ENCODE results near the gene GPR162.
A peak's percentile ranks its signal among the peaks of the same experiment; 100 is the strongest.
"Not testable (repeated sequence)": the region's sequence is repeated elsewhere in the genome, so short reads cannot be mapped to it uniquely, and the experiment has no call there.

Gene GPR162

GRCh38 chr12:6861391-6861790 lies 39.8 kb downstream of the GPR162 start:
- no peak for DNase-seq

- no peak for DNase-seq
These were observed 41.4 kb downstream of the GPR162 start for GRCh38 chr12:6863033-6863432.

- DNase-seq: no peak
These were observed 42.1 kb downstream of the GPR162 start for GRCh38 chr12:6863586-6864321.

DNA sequence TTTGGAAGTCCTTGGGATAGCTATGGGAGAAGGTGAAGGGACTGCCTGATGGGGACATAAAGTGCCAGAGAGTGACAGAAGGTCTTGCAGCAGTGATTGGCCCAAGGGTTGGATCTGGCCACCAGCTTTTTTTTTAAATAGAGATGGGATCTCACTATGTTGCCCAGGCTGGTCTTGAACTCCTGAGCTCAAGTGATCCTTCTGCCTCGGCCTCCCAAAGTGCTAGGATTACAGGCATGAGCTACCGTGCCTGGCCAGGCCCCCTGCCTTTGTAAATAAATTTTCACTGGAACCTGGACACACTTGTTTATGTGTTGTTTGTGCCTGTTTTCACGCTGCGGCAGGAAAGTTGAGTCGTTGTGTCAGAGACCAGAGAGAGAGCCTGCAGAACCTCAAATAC lies 43.7 kb downstream of the GPR162 start:
- DNase-seq: not testable (repeated sequence)

- no peak for DNase-seq
These were observed 44.7 kb downstream of the GPR162 start for GRCh38 chr12:6866163-6866919.

- DNase-seq: no peak
These were observed 45.3 kb downstream of the GPR162 start for GRCh38 chr12:6866920-6867412.

GRCh38 chr12:6867413-6868210 lies 46.0 kb downstream of the GPR162 start, which contains the start of gene TPI1:
Gene TPI1, plus strand, starts transcription at chr12:6867531. Its CDS starts 36 bp downstream, at chr12:6867567.
- peak; percentile 91 for DNase-seq

GRCh38 chr12:6868211-6869048 lies 46.8 kb downstream of the GPR162 start:
- DNase-seq: peak; percentile 49

- peak; percentile 83 for DNase-seq
These were observed 47.7 kb downstream of the GPR162 start for GRCh38 chr12:6869049-6870021.

- not testable (repeated sequence) for DNase-seq
These were observed 48.7 kb downstream of the GPR162 start for GRCh38 chr12:6870304-6870703.

DNA sequence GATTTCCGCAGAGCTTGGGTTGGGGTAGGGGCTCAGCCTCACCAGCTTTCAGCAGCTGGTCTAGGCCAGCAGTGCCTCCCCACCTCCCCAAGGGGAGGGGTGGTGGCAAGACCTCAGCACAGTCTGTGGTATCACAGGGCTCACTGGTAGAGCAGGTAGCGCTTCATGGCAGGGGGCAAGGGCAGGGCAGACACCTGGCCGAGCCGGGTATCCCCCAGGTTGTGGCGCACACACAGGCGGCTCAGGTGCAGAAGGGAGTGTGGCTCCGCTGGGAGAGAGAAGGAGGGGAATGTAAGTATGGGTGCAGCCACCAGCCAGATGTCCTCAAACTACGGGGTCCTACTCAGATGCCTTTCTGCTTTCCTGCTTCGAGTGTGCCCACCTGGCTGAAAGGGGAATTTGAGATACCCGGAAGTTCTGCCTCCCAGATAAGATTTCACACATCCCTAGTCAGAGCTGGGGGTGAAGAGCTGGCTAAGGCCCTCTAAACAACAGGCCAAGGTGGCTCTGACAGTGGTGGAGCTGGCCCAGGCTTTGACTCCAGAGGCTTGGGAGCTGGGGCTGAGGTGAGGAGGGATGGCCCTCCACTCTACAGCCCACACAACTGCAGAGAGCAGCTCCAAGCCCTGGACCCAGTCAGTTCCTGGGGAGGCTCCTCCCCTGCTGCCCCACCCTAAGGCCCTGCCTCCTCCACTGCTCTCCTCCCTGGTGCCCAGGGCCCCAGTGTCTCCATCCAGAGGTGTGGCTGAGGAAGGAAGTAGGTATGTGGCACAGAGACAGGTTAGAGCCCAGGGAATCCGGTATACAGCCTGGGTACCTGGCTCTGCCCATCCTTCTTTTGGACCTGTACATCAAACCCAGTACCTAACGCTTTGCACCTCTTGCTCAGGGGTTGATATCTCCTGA lies 49.7 kb downstream of the GPR162 start:
- DNase-seq: no peak

GRCh38 chr12:6872073-6873048 lies 50.7 kb downstream of the GPR162 start:
- peak; percentile 91 for DNase-seq

- peak; percentile 98 for DNase-seq
These were observed 51.7 kb downstream of the GPR162 start, which contains the start of gene SPSB2 for GRCh38 chr12:6873094-6874014. Gene SPSB2, minus strand, starts transcription at chr12:6873303. Its CDS starts 402 bp downstream, at chr12:6872901.

DNA sequence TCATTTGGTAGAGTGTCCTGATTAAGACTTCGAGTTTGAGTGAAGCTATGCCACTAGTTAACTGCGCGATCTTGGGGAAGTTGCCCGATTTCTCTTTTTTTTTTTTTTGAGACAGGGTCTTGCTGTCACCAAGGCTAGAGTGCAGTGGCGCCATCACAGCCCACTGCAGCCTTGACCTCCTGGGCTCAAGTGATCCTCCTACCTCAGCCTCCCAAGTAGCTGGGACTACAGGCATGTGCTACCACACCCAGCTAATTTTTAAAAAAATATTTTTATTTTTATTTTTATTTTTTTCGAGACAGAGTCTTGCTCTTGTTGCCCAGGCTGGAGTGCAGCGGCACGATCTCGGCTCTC lies 52.4 kb downstream of the GPR162 start:
- not testable (repeated sequence) for DNase-seq

Data from right hindlimb (tissue), 1 donor.